NCI-H748 (cell line): ENCODE results near the gene TATDN3.
A peak's percentile ranks its signal among the peaks of the same experiment; 100 is the strongest.
"Not testable (repeated sequence)": the region's sequence is repeated elsewhere in the genome, so short reads cannot be mapped to it uniquely, and the experiment has no call there.

Experiments
- DNase-seq: peaks from one replicate; lab custom pipeline; 2025; ENCODE audit not compliant: unreplicated experiment; lab: John Stamatoyannopoulos, UW

Gene TATDN3

DNA sequence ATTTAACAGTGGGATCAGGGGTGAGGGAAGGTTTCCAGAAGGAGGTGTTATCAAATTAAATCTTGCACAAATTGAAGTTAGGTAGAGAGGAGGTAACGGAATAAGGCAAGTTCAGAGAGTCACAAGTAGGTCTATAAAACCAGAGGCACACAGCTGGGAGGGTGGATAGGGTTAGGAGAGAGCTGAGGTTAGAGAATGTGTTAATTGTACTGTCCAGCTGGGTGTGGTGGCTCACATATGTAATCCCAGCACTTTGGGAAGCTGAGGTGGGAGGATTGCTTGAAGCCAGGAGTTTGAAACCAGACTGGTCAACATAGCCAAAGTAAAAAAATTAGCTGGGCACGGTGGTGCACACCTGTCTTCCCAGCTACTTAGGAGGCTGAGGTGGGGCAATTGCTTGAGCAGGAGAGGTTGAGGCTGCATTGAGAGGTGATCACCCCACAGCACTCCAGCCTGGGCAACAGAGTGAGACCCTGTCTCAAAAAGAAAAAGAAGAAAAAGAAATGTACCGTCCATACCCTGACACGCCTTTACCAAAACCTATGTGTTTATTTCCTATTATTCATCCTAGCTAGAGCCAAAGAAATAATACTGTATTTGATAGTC lies 35.6 kb downstream of the TATDN3 start:
- DNase-seq: no peak

GRCh38 chr1:212827831-212828278 lies 36.2 kb downstream of the TATDN3 start:
- no peak for DNase-seq

GRCh38 chr1:212828395-212828794 lies 36.7 kb downstream of the TATDN3 start:
- no peak for DNase-seq

- not testable (repeated sequence) for DNase-seq
Measured at GRCh38 chr1:212833211-212834207, 41.8 kb downstream of the TATDN3 start.

DNA sequence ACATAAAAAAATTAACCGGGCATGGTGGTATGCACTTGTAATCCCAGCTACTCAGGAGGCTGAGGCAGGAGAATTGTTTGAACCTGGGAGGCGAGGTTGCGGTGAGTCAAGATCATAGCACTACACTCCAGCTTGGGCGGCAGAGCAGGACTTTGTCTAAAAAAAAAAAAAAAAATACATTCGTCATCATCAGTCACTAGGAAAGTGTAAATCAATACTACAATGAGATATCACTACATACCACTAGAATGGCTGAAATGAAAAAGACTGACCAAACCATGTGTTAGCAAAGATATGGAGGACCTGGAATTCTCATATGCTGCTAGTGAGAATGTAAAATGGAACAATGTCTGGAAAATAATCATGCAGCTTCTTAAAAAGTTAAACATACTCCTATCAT lies 46.5 kb downstream of the TATDN3 start:
- no peak for DNase-seq

DNA sequence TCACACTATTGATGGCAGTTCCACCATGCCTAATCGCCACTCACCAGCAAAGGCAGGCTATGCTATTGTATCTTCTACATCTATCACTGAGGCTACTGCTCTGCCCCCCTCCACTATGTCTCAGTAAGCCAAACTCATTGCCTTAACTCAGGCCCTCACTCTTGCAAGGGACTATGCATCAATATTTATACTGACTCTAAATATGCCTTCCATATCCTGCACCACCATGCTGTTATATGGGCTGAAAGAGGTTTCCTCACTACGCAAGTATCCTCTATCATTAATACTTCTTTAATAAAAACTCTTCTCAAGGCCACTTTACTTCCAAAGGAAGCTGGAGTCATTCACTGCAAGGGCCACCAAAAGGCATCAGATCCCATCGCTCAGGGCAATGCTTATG lies 52.8 kb downstream of the TATDN3 start:
- not testable (repeated sequence) for DNase-seq

GRCh38 chr1:212847549-212847948 lies 55.9 kb downstream of the TATDN3 start, which contains the start of gene SPATA45:
SPATA45 (minus strand) TSS chr1:212847649; CDS start chr1:212836149, 11,500 bp downstream.
- no peak for DNase-seq

DNA sequence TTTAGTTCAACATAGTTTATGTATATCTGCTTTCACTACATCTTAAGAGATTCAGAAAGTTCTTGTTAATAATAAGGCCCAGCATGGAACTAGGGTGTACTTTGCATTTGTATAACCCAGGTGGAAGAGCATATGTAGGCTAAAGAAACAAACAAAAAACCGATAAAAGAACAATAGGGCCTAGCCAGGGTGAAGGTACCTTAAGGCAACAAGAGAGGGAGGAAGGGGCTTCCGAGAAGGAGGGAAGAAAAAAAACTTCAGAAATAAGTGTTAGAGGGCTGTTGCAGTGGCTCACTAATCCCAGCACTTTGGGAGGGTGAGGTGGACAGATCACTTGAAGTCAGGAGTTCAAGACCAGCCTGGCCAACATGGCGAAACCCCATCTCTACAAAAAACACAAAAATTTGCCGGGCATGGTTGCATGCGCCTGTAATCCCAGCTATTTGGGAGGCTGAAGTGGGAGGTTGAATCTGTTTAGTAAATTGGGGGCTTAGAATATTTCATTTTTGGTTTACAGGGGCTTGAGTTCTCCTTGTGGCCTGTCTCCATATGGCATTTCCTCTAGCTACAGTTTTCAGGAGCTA lies 60.5 kb downstream of the TATDN3 start:
- DNase-seq: no peak

- DNase-seq: no peak
Measured at GRCh38 chr1:212853658-212854057, 62.0 kb downstream of the TATDN3 start.

DNA sequence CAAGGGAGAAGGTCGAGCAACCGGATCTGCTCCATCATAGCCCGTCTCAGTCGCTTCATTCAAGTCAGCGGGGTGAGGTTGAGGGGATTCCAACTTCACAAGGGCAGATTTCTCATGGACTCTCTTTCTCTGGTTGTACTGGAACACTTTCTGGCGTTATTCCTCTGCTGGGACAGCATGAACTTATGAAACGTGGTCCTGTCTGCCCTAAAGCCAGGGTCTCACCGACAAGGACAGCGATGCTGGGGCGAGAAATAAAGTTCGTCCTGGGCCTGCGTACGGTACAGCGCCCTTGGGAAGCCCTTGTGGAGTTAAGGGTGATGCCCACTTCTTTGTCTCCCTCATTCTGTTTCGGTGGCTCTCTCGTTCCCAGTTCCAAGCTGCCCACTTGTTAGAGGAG lies 65.1 kb downstream of the TATDN3 start:
- DNase-seq: no peak

- DNase-seq: peak; percentile 96
Measured at GRCh38 chr1:212857992-212858460, 66.3 kb downstream of the TATDN3 start, which contains the start of gene FLVCR1. FLVCR1 (plus strand) TSS chr1:212858275; CDS start chr1:212858453, 178 bp downstream.

- DNase-seq: peak; percentile 54
Measured at GRCh38 chr1:212858461-212859265, 67.0 kb downstream of the TATDN3 start.

DNA sequence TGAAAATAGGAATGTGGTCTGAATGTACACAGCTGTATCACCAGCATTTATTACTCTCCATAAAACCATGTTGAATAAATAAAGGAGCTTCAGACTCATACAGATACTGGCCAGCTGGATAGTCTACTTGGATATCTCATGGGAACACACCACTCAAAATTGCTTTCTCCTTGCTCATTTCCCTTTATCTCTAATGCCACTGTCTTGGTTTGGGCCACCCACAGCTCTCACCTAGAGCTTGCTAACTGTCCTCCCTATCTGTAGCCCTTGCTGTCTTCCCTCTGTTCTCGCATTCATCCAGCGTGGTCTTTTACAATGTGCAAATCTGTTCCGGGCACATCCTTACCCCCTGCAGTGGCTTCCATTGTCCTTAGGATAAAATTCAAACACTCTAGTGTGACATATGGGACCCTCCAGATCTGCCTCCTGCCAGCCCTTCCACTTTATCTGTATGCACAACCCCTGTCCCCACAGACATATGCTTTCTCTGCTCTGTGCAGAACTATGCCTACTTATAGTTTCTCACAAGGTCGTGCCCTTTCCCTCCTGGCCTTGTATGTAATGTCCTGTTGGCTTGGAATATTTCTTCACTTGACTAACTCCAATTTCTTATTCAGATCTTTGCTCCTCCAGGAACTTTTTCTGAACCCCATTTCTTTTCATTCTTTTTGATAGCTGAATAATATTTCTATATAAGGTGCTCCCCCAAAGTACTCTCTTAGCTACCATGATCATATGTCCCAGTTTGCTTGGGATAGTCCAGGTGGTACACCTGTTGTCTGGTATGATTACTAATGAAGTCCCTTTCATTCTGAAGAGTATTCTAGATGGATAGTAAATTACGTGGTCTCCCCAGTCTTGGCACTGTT lies 69.3 kb downstream of the TATDN3 start:
- DNase-seq: peak; percentile 78

- no peak for DNase-seq
Measured at GRCh38 chr1:212862111-212862690, 70.5 kb downstream of the TATDN3 start.

GRCh38 chr1:212863345-212863744 lies 71.7 kb downstream of the TATDN3 start:
- DNase-seq: not testable (repeated sequence)

GRCh38 chr1:212864201-212864600 lies 72.5 kb downstream of the TATDN3 start:
- DNase-seq: no peak
